C4-2B (cell line): ENCODE measurements around the gene PRKG1.
"Not testable (repeated sequence)": the region's sequence is repeated elsewhere in the genome, so short reads cannot be mapped to it uniquely, and the experiment has no call there.

Experiments used
- ZFX ChIP-seq: fragments of 450-650 bp; IDR thresholded peaks from 2 replicates; pipeline ENCODE4 v1.6.1; 2017
- TF ChIP-seq, protein P1 (sequence below): fragments of 450-650 bp; conservative IDR thresholded peaks from 2 replicates; pipeline ENCODE4 v1.5.1; 2017; ENCODE audit warnings: mild to moderate bottlenecking

DNA sequence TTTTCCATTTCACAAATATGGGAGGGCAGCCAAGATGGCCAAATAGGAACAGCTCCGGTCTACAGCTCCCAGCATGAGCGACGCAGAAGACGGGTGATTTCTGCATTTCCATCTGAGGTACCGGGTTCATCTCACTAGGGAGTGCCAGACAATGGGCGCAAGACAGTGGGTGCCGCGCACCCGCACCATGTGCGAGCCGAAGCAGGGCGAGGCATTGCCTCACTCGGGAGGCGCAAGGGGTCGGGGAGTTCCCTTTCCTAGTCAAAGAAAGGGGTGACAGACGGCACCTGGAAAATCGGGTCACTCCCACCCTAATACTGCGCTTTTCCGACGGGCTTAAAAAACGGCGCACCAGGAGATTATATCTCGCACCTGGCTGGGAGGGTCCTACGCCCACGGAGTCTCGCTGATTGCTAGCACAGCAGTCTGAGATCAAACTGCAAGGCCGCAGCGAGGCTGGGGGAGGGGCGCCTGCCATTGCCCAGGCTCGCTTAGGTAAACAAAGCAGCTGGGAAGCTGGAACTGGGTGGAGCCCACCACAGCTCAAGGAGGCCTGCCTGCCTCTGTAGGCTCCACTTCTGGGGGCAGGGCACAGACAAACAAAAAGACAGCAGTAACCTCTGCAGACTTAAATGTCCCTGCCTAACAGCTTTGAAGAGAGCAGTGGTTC, 89.2 kb downstream of the PRKG1 start:
- TF ChIP-seq, protein P1, sequence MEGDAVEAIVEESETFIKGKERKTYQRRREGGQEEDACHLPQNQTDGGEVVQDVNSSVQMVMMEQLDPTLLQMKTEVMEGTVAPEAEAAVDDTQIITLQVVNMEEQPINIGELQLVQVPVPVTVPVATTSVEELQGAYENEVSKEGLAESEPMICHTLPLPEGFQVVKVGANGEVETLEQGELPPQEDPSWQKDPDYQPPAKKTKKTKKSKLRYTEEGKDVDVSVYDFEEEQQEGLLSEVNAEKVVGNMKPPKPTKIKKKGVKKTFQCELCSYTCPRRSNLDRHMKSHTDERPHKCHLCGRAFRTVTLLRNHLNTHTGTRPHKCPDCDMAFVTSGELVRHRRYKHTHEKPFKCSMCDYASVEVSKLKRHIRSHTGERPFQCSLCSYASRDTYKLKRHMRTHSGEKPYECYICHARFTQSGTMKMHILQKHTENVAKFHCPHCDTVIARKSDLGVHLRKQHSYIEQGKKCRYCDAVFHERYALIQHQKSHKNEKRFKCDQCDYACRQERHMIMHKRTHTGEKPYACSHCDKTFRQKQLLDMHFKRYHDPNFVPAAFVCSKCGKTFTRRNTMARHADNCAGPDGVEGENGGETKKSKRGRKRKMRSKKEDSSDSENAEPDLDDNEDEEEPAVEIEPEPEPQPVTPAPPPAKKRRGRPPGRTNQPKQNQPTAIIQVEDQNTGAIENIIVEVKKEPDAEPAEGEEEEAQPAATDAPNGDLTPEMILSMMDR, result not testable (repeated sequence)
- TF ChIP-seq ZFX, result not testable (repeated sequence)
